OCI-LY7 (cell line): ENCODE data around the gene WFDC6. TPM values are rescaled to one million over a fixed set of nuclear protein-coding genes. Genes with fewer than 3 reads are reported as not detected.

Source experiments
- BruUV-seq: library from RNA; stranded (reverse); fragments of 400-500 nt; replicated peaks from 2 replicates; lab custom pipeline; 2021; lab: Mats Ljungman, UMichigan
- CTCF ChIA-PET: fragments of 300-600 bp; sonication (Branson Sonifier 250); formaldehyde crosslinking; loops from one replicate; lab custom pipeline; 2022; ENCODE audit warnings: antibody characterized with exemption; ENCODE audit not compliant: unreplicated experiment; lab: Charles Lee
- POLR2A ChIA-PET: fragments of 300-600 bp; sonication (Branson Sonifier 250); formaldehyde crosslinking; loops from one replicate; lab custom pipeline; 2022; ENCODE audit warnings: antibody characterized with exemption; lab: Charles Lee
- DNase-seq: peaks from one replicate; pipeline ENCODE4 v3.0.0-alpha.2; 2015; ENCODE audit warnings: low spot score
- H2AFZ ChIP-seq: fragments of 200-600 bp; sonication (generic), shearing (Covaris generic); 2 replicates; pipeline ENCODE4 v1.6.1; 2014; ENCODE audit warnings: mild to moderate bottlenecking, antibody characterized with exemption, low read length, moderate library complexity
- H3K27ac ChIP-seq: fragments of 200-600 bp; sonication (generic); 2 replicates; pipeline ENCODE4 v1.5.1; 2014; ENCODE audit warnings: mixed run types, low read depth, mild to moderate bottlenecking, moderate library complexity, low read length, inconsistent platforms; ENCODE audit not compliant: poor library complexity, severe bottlenecking
- H3K36me3 ChIP-seq: fragments of 200-600 bp; sonication (generic); 2 replicates; pipeline ENCODE4 v1.6.1; 2014; ENCODE audit warnings: mild to moderate bottlenecking, antibody characterized with exemption, low read length, moderate library complexity, mixed read lengths; ENCODE audit not compliant: insufficient read depth
- H3K4me1 ChIP-seq: fragments of 200-600 bp; sonication (generic); 2 replicates; pipeline ENCODE4 v1.5.1; 2014; ENCODE audit warnings: mild to moderate bottlenecking, low read length; ENCODE audit not compliant: insufficient read depth, poor library complexity, severe bottlenecking
- H3K4me2 ChIP-seq: fragments of 200-600 bp; sonication (generic); 2 replicates; pipeline ENCODE4 v1.6.1; 2014; ENCODE audit warnings: mild to moderate bottlenecking, low read length
- H3K4me3 ChIP-seq: fragments of 200-600 bp; sonication (generic); 2 replicates; pipeline ENCODE4 v1.5.1; 2014; ENCODE audit warnings: mild to moderate bottlenecking, low read depth, low read length; ENCODE audit not compliant: poor library complexity, severe bottlenecking
- H3K79me2 ChIP-seq: fragments of 200-600 bp; sonication (generic); 2 replicates; pipeline ENCODE4 v1.6.1; 2016; ENCODE audit warnings: low read depth, mild to moderate bottlenecking, low read length, moderate library complexity, mixed read lengths; ENCODE audit not compliant: insufficient read depth
- H3K9me2 ChIP-seq: fragments of 200-600 bp; sonication (generic); 2 replicates; pipeline ENCODE4 v1.6.1; 2016; ENCODE audit warnings: mild to moderate bottlenecking, low read length, mixed read lengths; ENCODE audit not compliant: insufficient read depth
- H3K9me3 ChIP-seq: fragments of 200-600 bp; sonication (generic); 2 replicates; pipeline ENCODE4 v1.6.1; 2014; ENCODE audit warnings: mild to moderate bottlenecking, mixed run types, low read length, mixed read lengths
- H4K20me1 ChIP-seq: fragments of 200-600 bp; sonication (generic); 2 replicates; pipeline ENCODE4 v1.6.1; 2014; ENCODE audit warnings: mild to moderate bottlenecking, antibody characterized with exemption, low read length, moderate library complexity, mixed read lengths; ENCODE audit not compliant: insufficient read depth
- CTCF ChIP-seq: fragments of 200-600 bp; sonication (generic); conservative IDR thresholded peaks from 2 replicates; pipeline ENCODE4 v1.5.1; 2014; ENCODE audit warnings: mild to moderate bottlenecking, antibody characterized with exemption, low read length, moderate library complexity, mixed read lengths
- EZH2phosphoT487 ChIP-seq: fragments of 200-600 bp; sonication (generic); IDR thresholded peaks from 2 replicates; pipeline ENCODE4 v1.6.1; 2018; ENCODE audit warnings: low read depth, borderline replicate concordance, mild to moderate bottlenecking, mixed run types, antibody characterized with exemption, low read length, moderate library complexity, mixed read lengths
- intact Hi-C: fragments of 100-400 bp; cut with micrococcal nuclease; formaldehyde crosslinking; loops from one replicate; pipeline ENCODE4 v1.10.0; 2022; ENCODE audit not compliant: unreplicated experiment
- total RNA-seq, 2 experiments: library from RNA; depleted of rRNA in 1 of 2; stranded (reverse); fragments of >200 nt in 1 of 2; shearing (Covaris generic) in 1 of 2; gene quantifications; 2 replicates each; pipeline ENCODE4 v1.2.3, GENCODE V29; 2014 to 2022

WFDC6 gene
- total RNA-seq, 2 experiments from 2014 or later: not detected

DNA sequence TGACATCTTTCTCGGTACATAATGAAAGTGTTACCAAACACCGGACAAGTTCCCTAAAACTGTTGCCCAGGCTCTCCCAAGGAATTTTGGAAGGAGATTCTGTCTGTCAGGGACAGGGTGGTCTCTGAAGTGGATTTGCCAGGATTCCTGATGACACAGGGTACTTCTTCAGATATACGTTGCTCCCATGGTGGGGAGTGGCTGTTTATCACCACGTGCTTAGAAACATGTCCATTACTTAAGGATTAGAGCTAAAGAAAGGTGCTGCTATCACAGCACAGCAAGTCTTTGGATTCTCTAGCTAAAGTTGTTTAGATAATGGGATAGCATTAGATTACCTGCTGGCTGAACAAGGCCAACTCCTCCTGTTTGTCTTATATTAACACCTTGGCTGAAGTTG is 30.2 kb downstream of the WFDC6 start:
- intact Hi-C loops: no loop called here
- DNase-seq: no peak
- POLR2A ChIA-PET: no interaction called here
- BruUV-seq: no TSS peak
- Histone ChIP-seq H3K36me3 (no peaks in the 10 kb centered on the region), H4K20me1 (no peaks in the 10 kb centered on the region), H3K9me3 (no peaks in the 10 kb centered on the region), H2AFZ (no peak overlapping the region), H3K4me1 (no peaks in the 10 kb centered on the region), H3K27ac (no peak overlapping the region), H3K4me2 (no peak overlapping the region), H3K4me3 (no peak overlapping the region), H3K9me2 (no peaks in the 10 kb centered on the region), H3K79me2 (no peaks in the 10 kb centered on the region)
- CTCF ChIA-PET: no interaction called here
- TF ChIP-seq CTCF (no peak), EZH2phosphoT487 (no peak)

DNA sequence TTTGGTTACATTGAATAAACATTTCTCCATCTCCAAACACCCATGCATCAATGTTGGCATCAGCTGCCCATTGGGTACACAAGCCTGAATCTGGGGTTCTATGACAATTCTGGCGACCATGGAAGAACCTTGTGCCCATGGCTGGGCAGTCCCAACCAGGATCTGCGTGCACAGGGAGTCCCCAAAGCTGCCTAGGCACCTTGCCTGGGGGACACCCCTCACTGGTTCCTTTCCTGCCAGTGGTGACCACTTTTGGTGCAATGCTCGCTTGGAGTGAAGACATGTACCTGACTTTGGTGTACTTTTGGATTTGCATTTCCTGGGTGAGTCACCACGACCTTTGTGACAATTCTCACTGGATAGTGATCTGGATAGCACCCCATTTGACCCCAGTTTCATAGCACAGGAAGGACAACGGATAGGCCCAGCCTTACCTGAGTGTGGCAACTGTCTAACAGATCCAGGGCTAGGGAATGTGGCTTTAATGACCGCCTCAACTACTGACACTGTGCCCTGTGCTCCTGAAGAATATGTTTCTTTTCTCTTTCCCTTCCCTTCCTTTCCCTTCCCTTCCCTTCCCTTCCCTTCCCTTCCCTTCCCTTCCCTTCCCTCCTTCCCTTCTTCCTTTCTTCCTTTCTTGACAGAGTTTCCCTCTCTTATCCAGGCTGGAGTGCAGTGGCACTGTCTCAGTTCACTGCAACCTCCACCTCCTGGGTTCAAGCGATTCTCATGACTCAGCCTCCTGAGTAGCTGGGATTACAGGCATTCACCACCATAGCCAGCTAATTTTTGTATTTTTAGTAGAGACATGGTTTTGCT is 31.0 kb downstream of the WFDC6 start:
- POLR2A ChIA-PET: interaction anchor here (0.7 kb wide), 1 partner anchor 149 kb away, joined by 3 read pairs; no protein-coding TSS in a partner anchor
- TF ChIP-seq EZH2phosphoT487 (no peak), CTCF (no peak)

More for the DNA sequence above, 31.0 kb downstream of the WFDC6 start:
- Histone ChIP-seq H3K36me3 (no peaks in the 10 kb centered on the region), H2AFZ (no peak overlapping the region), H3K9me2 (no peaks in the 10 kb centered on the region), H3K4me1 (no peaks in the 10 kb centered on the region), H3K27ac (no peak overlapping the region), H3K4me3 (no peak overlapping the region), H3K79me2 (no peaks in the 10 kb centered on the region), H3K4me2 (no peak overlapping the region), H4K20me1 (no peaks in the 10 kb centered on the region), H3K9me3 (no peaks in the 10 kb centered on the region)
- no peak for DNase-seq
- CTCF ChIA-PET: no interaction called here
- intact Hi-C loops: no loop called here
- BruUV-seq: no TSS peak
